ENCODE results near the gene MYOZ2.
A peak's percentile ranks its signal among the peaks of the same experiment; 100 is the strongest.

The MYOZ2 gene

GRCh38 chr4:119190354-119190753, 54.7 kb downstream of the MYOZ2 start:
- no peak for DNase-seq (ENCODE audit: low read depth in 3 of 3, low spot score in 1 of 3)

GRCh38 chr4:119191505-119191904, 55.9 kb downstream of the MYOZ2 start:
- DNase-seq (ENCODE audit: low read depth in 3 of 3, low spot score in 1 of 3), result no peak

GRCh38 chr4:119197772-119198212, 62.2 kb downstream of the MYOZ2 start:
- no peak for DNase-seq (ENCODE audit: low read depth in 3 of 3, low spot score in 1 of 3)

- no peak for DNase-seq (ENCODE audit: low read depth in 3 of 3, low spot score in 1 of 3)
Measured at GRCh38 chr4:119204916-119205315, 69.3 kb downstream of the MYOZ2 start.

- no peak for DNase-seq (ENCODE audit: low read depth in 3 of 3, low spot score in 1 of 3)
Measured at GRCh38 chr4:119205690-119206089, 70.1 kb downstream of the MYOZ2 start.

GRCh38 chr4:119206178-119206577, 70.5 kb downstream of the MYOZ2 start:
- no peak for DNase-seq (ENCODE audit: low read depth in 3 of 3, low spot score in 1 of 3)

GRCh38 chr4:119207051-119207450, 71.4 kb downstream of the MYOZ2 start:
- no peak for DNase-seq (ENCODE audit: low read depth in 3 of 3, low spot score in 1 of 3)

GRCh38 chr4:119209077-119209476, 73.4 kb downstream of the MYOZ2 start:
- peak in 1 of 3 donors; percentile 13 for DNase-seq (ENCODE audit: low read depth in 3 of 3, low spot score in 1 of 3)

GRCh38 chr4:119209586-119209985, 74.0 kb downstream of the MYOZ2 start:
- no peak for DNase-seq (ENCODE audit: low read depth in 3 of 3, low spot score in 1 of 3)

GRCh38 chr4:119210775-119211174, 75.1 kb downstream of the MYOZ2 start:
- no peak for DNase-seq (ENCODE audit: low read depth in 3 of 3, low spot score in 1 of 3)

- peak in 1 of 3 donors; percentile 8 for DNase-seq (ENCODE audit: low read depth in 3 of 3, low spot score in 1 of 3)
Measured at GRCh38 chr4:119211867-119212233, 76.2 kb downstream of the MYOZ2 start.

GRCh38 chr4:119212234-119212963, 76.8 kb downstream of the MYOZ2 start, which contains the start of gene USP53:
Gene USP53, plus strand, starts transcription at chr4:119212713. Its CDS starts 27,047 bp downstream, at chr4:119239760.
- DNase-seq (ENCODE audit: low read depth in 3 of 3, low spot score in 1 of 3), result peak; percentile 96 to 97 (median 97)

- peak; percentile 11 to 24 (median 19) for DNase-seq (ENCODE audit: low read depth in 3 of 3, low spot score in 1 of 3)
Measured at GRCh38 chr4:119212964-119213606, 77.5 kb downstream of the MYOZ2 start.

GRCh38 chr4:119218093-119218492, 82.5 kb downstream of the MYOZ2 start:
- no peak for DNase-seq (ENCODE audit: low read depth in 3 of 3, low spot score in 1 of 3)

GRCh38 chr4:119221412-119221811, 85.8 kb downstream of the MYOZ2 start:
- DNase-seq (ENCODE audit: low read depth in 3 of 3, low spot score in 1 of 3), result no peak

- DNase-seq (ENCODE audit: low read depth in 3 of 3, low spot score in 1 of 3), result no peak
Measured at GRCh38 chr4:119227690-119228089, 92.1 kb downstream of the MYOZ2 start.

- DNase-seq (ENCODE audit: low read depth in 3 of 3, low spot score in 1 of 3), result no peak
Measured at GRCh38 chr4:119228406-119228805, 92.8 kb downstream of the MYOZ2 start.

- DNase-seq (ENCODE audit: low read depth in 3 of 3, low spot score in 1 of 3), result no peak
Measured at GRCh38 chr4:119229908-119230687, 94.5 kb downstream of the MYOZ2 start.

- DNase-seq (ENCODE audit: low read depth in 3 of 3, low spot score in 1 of 3), result no peak
Measured at GRCh38 chr4:119231491-119231890, 95.9 kb downstream of the MYOZ2 start.

GRCh38 chr4:119232286-119232685, 96.7 kb downstream of the MYOZ2 start:
- DNase-seq (ENCODE audit: low read depth in 3 of 3, low spot score in 1 of 3), result no peak

GRCh38 chr4:119233191-119233590, 97.6 kb downstream of the MYOZ2 start:
- no peak for DNase-seq (ENCODE audit: low read depth in 3 of 3, low spot score in 1 of 3)

GRCh38 chr4:119233750-119234149, 98.1 kb downstream of the MYOZ2 start:
- no peak for DNase-seq (ENCODE audit: low read depth in 3 of 3, low spot score in 1 of 3)
